ENCODE measurements around the gene SPATA32. TPM values are rescaled to one million over a fixed set of nuclear protein-coding genes. Genes with fewer than 3 reads are reported as not detected.

SPATA32 gene
- total RNA-seq, 1 experiment from 2014 or later = not detected

- POLR2A ChIA-PET = interaction anchor here (0.6 to 3.5 kb wide), 15 partner anchors 10 to 131 kb away, joined by 3 to 32 read pairs (median 4); partner anchors contain the start of gene MAP3K14
- Mint-ChIP-seq H3K36me3 (ENCODE audit: insufficient read depth, unreplicated experiment) (peaks cover 69% of the 10 kb centered on the region), H3K4me1 (ENCODE audit: insufficient read depth, unreplicated experiment) (peaks cover 9% of the 10 kb centered on the region), H3K4me3 (ENCODE audit: unreplicated experiment) (no peak overlapping the region), H3K27me3 (ENCODE audit: insufficient read depth, unreplicated experiment) (no peaks in the 10 kb centered on the region), H3K9me3 (ENCODE audit: unreplicated experiment) (no peaks in the 10 kb centered on the region), H3K27ac (ENCODE audit: low read depth, unreplicated experiment) (no peak overlapping the region)
- CTCF ChIA-PET = interaction anchor here (0.5 to 16.2 kb wide), 30 partner anchors 8 to 1251 kb away, joined by 3 to 229 read pairs (median 4); partner anchors contain the start of gene MAP3K14
- peak; percentile 90 for DNase-seq (ENCODE audit: unreplicated experiment)
- TF ChIP-seq CTCF (IDR thresholded peaks at IDR 0.05; ENCODE audit: unreplicated experiment) = peak; percentile 73
- BruUV-seq (replicated peaks) = no TSS peak
- intact Hi-C loops (cut with micrococcal nuclease) = loop anchor here (1.0 to 5.0 kb wide), 3 partner anchors 39 to 108 kb away; no protein-coding TSS in a partner anchor
Measured at GRCh38 chr17:45277216-45277849, 15.4 kb upstream of the SPATA32 start.

- Mint-ChIP-seq H3K4me3 (ENCODE audit: unreplicated experiment) (no peak overlapping the region), H3K36me3 (ENCODE audit: insufficient read depth, unreplicated experiment) (peaks cover 64% of the 10 kb centered on the region), H3K27me3 (ENCODE audit: insufficient read depth, unreplicated experiment) (no peaks in the 10 kb centered on the region), H3K4me1 (ENCODE audit: insufficient read depth, unreplicated experiment) (peaks cover 9% of the 10 kb centered on the region), H3K9me3 (ENCODE audit: unreplicated experiment) (no peaks in the 10 kb centered on the region), H3K27ac (ENCODE audit: low read depth, unreplicated experiment) (no peak overlapping the region)
- no peak for TF ChIP-seq CTCF (IDR thresholded peaks at IDR 0.05; ENCODE audit: unreplicated experiment)
- CTCF ChIA-PET = interaction anchor here (0.6 to 16.2 kb wide), 17 partner anchors 9 to 115 kb away, joined by 3 to 229 read pairs (median 13); partner anchors contain the start of gene MAP3K14
- BruUV-seq (replicated peaks) = no TSS peak
- DNase-seq (ENCODE audit: unreplicated experiment) = no peak
- POLR2A ChIA-PET = interaction anchor here (0.7 to 3.5 kb wide), 5 partner anchors 9 to 108 kb away, joined by 3 to 32 read pairs (median 4); no protein-coding TSS in a partner anchor
- intact Hi-C loops (cut with micrococcal nuclease) = loop anchor here (5.0 kb wide), 1 partner anchor 59 kb away; no protein-coding TSS in a partner anchor
Measured at GRCh38 chr17:45276031-45276430, 14.1 kb upstream of the SPATA32 start.

GRCh38 chr17:45274033-45274432, 12.1 kb upstream of the SPATA32 start:
- intact Hi-C loops (cut with micrococcal nuclease) = no loop called here
- no peak overlapping the region for H3K27ac Mint-ChIP-seq (ENCODE audit: low read depth, unreplicated experiment)
- POLR2A ChIA-PET = no interaction called here

More at GRCh38 chr17:45274033-45274432, 12.1 kb upstream of the SPATA32 start:
- Mint-ChIP-seq H3K9me3 (ENCODE audit: unreplicated experiment) (no peaks in the 10 kb centered on the region), H3K27me3 (ENCODE audit: insufficient read depth, unreplicated experiment) (no peaks in the 10 kb centered on the region), H3K4me1 (ENCODE audit: insufficient read depth, unreplicated experiment) (peaks cover 9% of the 10 kb centered on the region), H3K36me3 (ENCODE audit: insufficient read depth, unreplicated experiment) (peaks cover 58% of the 10 kb centered on the region), H3K4me3 (ENCODE audit: unreplicated experiment) (no peak overlapping the region)
- no TSS peak for BruUV-seq (replicated peaks)
- CTCF ChIA-PET = interaction anchor here (1.1 to 16.2 kb wide), 3 partner anchors 55 to 117 kb away, joined by 3 to 229 read pairs (median 5); no protein-coding TSS in a partner anchor
- no peak for DNase-seq (ENCODE audit: unreplicated experiment)
- TF ChIP-seq CTCF (IDR thresholded peaks at IDR 0.05; ENCODE audit: unreplicated experiment) = no peak

Data from MCF 10A (cell line).